HL-60 (cell line): ENCODE measurements around the gene AREG.

Experiments
- GABPA ChIP-seq: IDR thresholded peaks from 2 replicates; pipeline ENCODE4 v1.6.1; 2012; ENCODE audit warnings: low read depth
- POLR2AphosphoS5 ChIP-seq: IDR thresholded peaks from 2 replicates; pipeline ENCODE4 v1.6.1; 2012; ENCODE audit warnings: low read depth
- REST ChIP-seq: IDR thresholded peaks from 2 replicates; pipeline ENCODE4 v1.6.1; 2012; ENCODE audit warnings: low read depth; ENCODE audit not compliant: insufficient replicate concordance
- SPI1 ChIP-seq: IDR thresholded peaks from 2 replicates; pipeline ENCODE4 v1.6.1; 2012; ENCODE audit warnings: low read depth, mild to moderate bottlenecking, borderline replicate concordance
- TF ChIP-seq, protein P1 (sequence below): IDR thresholded peaks from one replicate; pipeline ENCODE4 v1.5.1; 2011; ENCODE audit warnings: low read length, control low read depth, inconsistent platforms; ENCODE audit not compliant: insufficient read depth

- TF ChIP-seq, protein P1, sequence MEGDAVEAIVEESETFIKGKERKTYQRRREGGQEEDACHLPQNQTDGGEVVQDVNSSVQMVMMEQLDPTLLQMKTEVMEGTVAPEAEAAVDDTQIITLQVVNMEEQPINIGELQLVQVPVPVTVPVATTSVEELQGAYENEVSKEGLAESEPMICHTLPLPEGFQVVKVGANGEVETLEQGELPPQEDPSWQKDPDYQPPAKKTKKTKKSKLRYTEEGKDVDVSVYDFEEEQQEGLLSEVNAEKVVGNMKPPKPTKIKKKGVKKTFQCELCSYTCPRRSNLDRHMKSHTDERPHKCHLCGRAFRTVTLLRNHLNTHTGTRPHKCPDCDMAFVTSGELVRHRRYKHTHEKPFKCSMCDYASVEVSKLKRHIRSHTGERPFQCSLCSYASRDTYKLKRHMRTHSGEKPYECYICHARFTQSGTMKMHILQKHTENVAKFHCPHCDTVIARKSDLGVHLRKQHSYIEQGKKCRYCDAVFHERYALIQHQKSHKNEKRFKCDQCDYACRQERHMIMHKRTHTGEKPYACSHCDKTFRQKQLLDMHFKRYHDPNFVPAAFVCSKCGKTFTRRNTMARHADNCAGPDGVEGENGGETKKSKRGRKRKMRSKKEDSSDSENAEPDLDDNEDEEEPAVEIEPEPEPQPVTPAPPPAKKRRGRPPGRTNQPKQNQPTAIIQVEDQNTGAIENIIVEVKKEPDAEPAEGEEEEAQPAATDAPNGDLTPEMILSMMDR: no peak
- TF ChIP-seq POLR2AphosphoS5 (no peak), GABPA (no peak), REST (no peak), SPI1 (no peak)
Observed at GRCh38 chr4:74400395-74400794, 44.5 kb upstream of the AREG start.
